ENCODE results near the gene CHRNA5. TPM values are rescaled to one million over a fixed set of nuclear protein-coding genes. Genes with fewer than 3 reads are reported as not detected.

Gene CHRNA5
- total RNA-seq, 2 donors from 2014 or later, result 0.39 to 0.65 TPM

DNA sequence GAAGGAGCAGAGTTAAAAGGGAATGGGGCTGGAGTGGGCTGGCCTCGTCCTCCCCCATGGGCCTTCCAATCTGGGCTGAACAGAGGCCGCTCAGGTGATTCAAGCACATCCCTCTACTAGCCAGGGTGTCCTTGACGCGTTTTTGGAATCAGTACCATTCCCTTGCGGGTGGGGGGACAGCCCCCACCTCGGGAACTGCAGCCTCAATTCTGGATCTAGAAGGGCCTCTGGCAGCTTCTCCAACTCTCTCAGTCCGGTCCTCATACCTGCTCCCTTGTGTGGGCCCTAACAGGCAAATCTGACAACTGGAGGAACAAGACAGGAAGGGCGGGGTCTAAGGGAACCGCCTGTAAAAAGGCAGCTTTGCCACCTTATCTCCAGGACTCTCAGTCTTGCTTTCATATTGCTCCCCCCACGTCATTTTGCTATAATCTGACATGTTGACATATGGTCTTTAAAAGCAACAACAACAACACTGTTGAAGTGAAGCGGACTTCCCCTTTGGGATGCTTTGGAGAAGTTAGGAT is 76.5 kb downstream of the CHRNA5 start:
- DNase-seq (no peak), ATAC-seq (no peak)
- peaks cover 13% of the 10 kb centered on the region for H3K4me1 Mint-ChIP-seq
- H3K27me3 Mint-ChIP-seq, result peaks cover 43% of the 10 kb centered on the region
- H3K27ac Mint-ChIP-seq, result no peak overlapping the region
- H3K9me3 ChIP-seq (ENCODE audit: control insufficient read depth, low read length, poor library complexity, severe bottlenecking), result no peaks in the 10 kb centered on the region
- H3K4me3 Mint-ChIP-seq, result peak overlapping the region; percentile 79
- no peaks in the 10 kb centered on the region for H3K36me3 Mint-ChIP-seq (ENCODE audit: low read depth)

DNA sequence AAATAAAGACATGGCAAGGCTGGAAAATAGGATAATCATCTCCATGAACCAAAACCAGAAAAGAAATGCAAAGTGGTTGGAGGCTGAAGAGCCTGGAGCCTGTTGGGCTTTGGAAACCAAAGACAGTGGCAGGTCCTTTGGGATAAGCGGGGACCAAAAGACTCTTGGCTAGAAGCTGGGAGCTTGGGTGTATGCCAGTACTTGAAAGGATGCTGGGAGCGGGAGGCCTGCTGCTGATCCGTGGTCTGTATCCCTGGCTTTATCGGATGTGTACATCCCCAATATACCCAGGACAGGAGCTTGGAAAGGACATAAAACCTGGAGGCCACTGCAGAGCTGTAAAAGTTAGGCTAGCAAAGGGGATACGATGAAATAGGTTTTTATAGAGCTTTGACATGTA is 77.0 kb downstream of the CHRNA5 start:
- no peak for DNase-seq
- no peak for ATAC-seq
- peaks cover 10% of the 10 kb centered on the region for H3K4me1 Mint-ChIP-seq
- no peak overlapping the region for H3K4me3 Mint-ChIP-seq
- peaks cover 38% of the 10 kb centered on the region for H3K27me3 Mint-ChIP-seq
- H3K27ac Mint-ChIP-seq, result no peak overlapping the region
- H3K36me3 Mint-ChIP-seq (ENCODE audit: low read depth), result no peaks in the 10 kb centered on the region
- H3K9me3 ChIP-seq (ENCODE audit: control insufficient read depth, low read length, poor library complexity, severe bottlenecking), result no peaks in the 10 kb centered on the region

Other genes with a start within 250 kb of the CHRNA5 start
- gene CRABP1, start 225.2 kb upstream of the CHRNA5 start, total RNA-seq, result not detected
- 10 to 100 TPM; 51.9 to 56.3 TPM for gene IREB2, start 127.3 kb upstream of the CHRNA5 start, total RNA-seq
- 1 to 10 TPM; 1.1 to 2.0 TPM for gene HYKK, start 57.9 kb upstream of the CHRNA5 start, total RNA-seq
- 10 to 100 TPM; 66.6 to 72.8 TPM for gene PSMA4, start 25.1 kb upstream of the CHRNA5 start, total RNA-seq
- gene CHRNA3, start 55.5 kb downstream of the CHRNA5 start, total RNA-seq, result not detected
- not detected for gene CHRNB4, start 75.7 kb downstream of the CHRNA5 start, total RNA-seq
- gene ADAMTS7, start 245.9 kb downstream of the CHRNA5 start, total RNA-seq, result not detected